Adrenal gland (tissue), 12 donors: Measurements from ENCODE around the gene CALD1. TPM values are rescaled to one million over a fixed set of nuclear protein-coding genes. Genes with fewer than 3 reads are reported as not detected.

Experiments used
- DNase-seq, 7 donors: peaks; one replicate each; pipeline ENCODE4 v3.0.0-alpha.2; 2019 to 2020
- H3K27ac ChIP-seq, 5 donors: fragments of 200-600 bp; sonication (generic) in 4 of 5; 1 replicate in 3 of 5; 2 replicates in 2 of 5; pipeline versions ENCODE4 v1.5.1 to v1.8.0; 2016 to 2020; ENCODE audit warnings: mild to moderate bottlenecking in 1 of 5
- H3K27me3 ChIP-seq: fragments of 200-600 bp; 2 replicates; pipeline ENCODE4 v1.8.0; 2021
- H3K36me3 ChIP-seq, 2 donors: fragments of 200-600 bp; replicated peaks in 1 of 2; 1 replicate in 1 of 2; 2 replicates in 1 of 2; pipeline versions ENCODE4 v1.5.1 to v1.8.0; 2018 to 2022
- H3K4me1 ChIP-seq, 2 donors: fragments of 200-600 bp; replicated peaks in 1 of 2; 1 replicate in 1 of 2; 2 replicates in 1 of 2; pipeline versions ENCODE4 v1.5.1 to v1.8.0; 2018 to 2021
- H3K4me3 ChIP-seq, 4 donors: fragments of 200-600 bp; sonication (generic) in 3 of 4; one replicate each; pipeline ENCODE4 v1.5.1; 2016 to 2018
- H3K9me3 ChIP-seq, 3 donors: fragments of 200-600 bp; sonication (generic) in 1 of 3; replicated peaks in 1 of 3; 1 replicate in 2 of 3; 2 replicates in 1 of 3; pipeline versions ENCODE4 v1.5.1 to v1.8.0; 2016 to 2021
- POLR2A ChIP-seq, 2 donors: fragments of 450-650 bp; IDR thresholded peaks; one replicate each; pipeline ENCODE4 v1.6.1; 2017; ENCODE audit warnings: antibody characterized with exemption in 2 of 2, mild to moderate bottlenecking in 2 of 2, moderate library complexity in 1 of 2
- WGBS, 4 donors: extraction: QIAGEN DNeasy Blood & Tissue Kit in 2 of 4; methylation state at CpG; one replicate each; pipeline versions ENCODE4 v1.1.5 to v1.1.7; 2013 to 2017; 5-methylcytosine and 5-hydroxymethylcytosine counted together
- intact Hi-C, 2 donors: fragments of 100-400 bp; cut with DNase I; formaldehyde crosslinking; loops; one replicate each; pipeline versions ENCODE4 v1.14.1 to v1.15.0; 2022 to 2023
- polyA plus RNA-seq, 3 donors: library from polyadenylated mRNA; stranded (reverse); fragments of 200-250 nt in 2 of 3; fragments of 350-450 nt in 1 of 3; fragmentation: Illumina TruSeq in 1 of 3; extraction: RNeasy Lipid Tissue Mini Kit (QIAGEN cat#74804) in 1 of 3; gene quantifications; one replicate each; pipeline ENCODE4 v1.2.3, GENCODE V29; 2013 to 2014
- total RNA-seq, 9 donors: library from RNA; depleted of rRNA in 4 of 9; stranded (reverse); fragments of >200 nt in 4 of 9; fragments of 120-200 nt in 1 of 9; fragmentation: NEBNext Ultra II Directional in 1 of 9; extraction: Animal tissue kit (Norgen Biotek cat#: 25700) in 1 of 9; gene quantifications; one replicate each; pipeline versions ENCODE4 v1.1.0 to v1.2.4, GENCODE V29; 2013 to 2023
- TF ChIP-seq, protein P1 (sequence below), 6 experiments: fragments of 450-650 bp in 4 of 6; fragments of 200-600 bp in 2 of 6; sonication (generic) in 1 of 6; IDR thresholded peaks; 1 replicate in 5 of 6; 2 replicates in 1 of 6; pipeline versions ENCODE4 v1.5.1 to v1.8.0; 2016 to 2021; ENCODE audit warnings: antibody characterized with exemption in 6 of 6, mild to moderate bottlenecking in 2 of 6, moderate library complexity in 1 of 6
- donor health status: healthy with polysubstance abuse.
- donor health status: Bipolar disorder and iron deficiency.
- donor health status: DM: yes; HTN: yes; CAD: no.
- donor health status: DM: no; HTN: no; CAD: no.
- donor health status: DM: no; HTN: no; CAD: no.
- donor health status: DM: yes; HTN: yes; CAD: no.

Gene CALD1
- total and polyA plus RNA-seq, 12 donors: 67.5 to 258 (median 199) TPM

DNA sequence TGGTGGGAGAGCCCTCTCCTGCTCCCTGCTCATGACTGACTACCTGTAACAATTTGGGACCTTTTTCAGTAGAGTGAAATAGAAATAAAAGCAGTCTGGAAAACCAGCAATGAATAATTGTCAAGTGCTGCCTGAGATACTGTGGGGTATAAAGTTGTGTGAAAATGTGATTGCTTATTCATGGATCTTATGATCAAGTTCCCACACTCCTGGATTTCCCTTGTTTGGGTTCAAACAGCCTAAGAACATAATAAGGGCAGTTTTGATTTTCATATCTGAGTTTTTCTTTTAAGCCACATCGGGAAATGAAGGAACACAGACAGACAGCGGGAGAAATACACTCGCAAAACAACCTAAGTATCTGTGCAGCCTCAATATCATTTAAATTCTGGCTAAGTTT is 52.9 kb downstream of the CALD1 start:
- H3K4me3 ChIP-seq: no peak overlapping the region
- no peaks in the 10 kb centered on the region for H3K27me3 ChIP-seq
- no peaks in the 10 kb centered on the region for H3K4me1 ChIP-seq
- no peaks in the 10 kb centered on the region for H3K36me3 ChIP-seq
- no peaks in the 10 kb centered on the region for H3K9me3 ChIP-seq
- TF ChIP-seq, protein P1, sequence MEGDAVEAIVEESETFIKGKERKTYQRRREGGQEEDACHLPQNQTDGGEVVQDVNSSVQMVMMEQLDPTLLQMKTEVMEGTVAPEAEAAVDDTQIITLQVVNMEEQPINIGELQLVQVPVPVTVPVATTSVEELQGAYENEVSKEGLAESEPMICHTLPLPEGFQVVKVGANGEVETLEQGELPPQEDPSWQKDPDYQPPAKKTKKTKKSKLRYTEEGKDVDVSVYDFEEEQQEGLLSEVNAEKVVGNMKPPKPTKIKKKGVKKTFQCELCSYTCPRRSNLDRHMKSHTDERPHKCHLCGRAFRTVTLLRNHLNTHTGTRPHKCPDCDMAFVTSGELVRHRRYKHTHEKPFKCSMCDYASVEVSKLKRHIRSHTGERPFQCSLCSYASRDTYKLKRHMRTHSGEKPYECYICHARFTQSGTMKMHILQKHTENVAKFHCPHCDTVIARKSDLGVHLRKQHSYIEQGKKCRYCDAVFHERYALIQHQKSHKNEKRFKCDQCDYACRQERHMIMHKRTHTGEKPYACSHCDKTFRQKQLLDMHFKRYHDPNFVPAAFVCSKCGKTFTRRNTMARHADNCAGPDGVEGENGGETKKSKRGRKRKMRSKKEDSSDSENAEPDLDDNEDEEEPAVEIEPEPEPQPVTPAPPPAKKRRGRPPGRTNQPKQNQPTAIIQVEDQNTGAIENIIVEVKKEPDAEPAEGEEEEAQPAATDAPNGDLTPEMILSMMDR (IDR thresholded peaks at IDR 0.05): no peak
- no peak for TF ChIP-seq POLR2A (IDR thresholded peaks at IDR 0.05)
- DNase-seq: no peak
- 75 to 82% (median 77%) methylated on average over 3 of the region's 3 CpGs for WGBS, 4 donors
- intact Hi-C loops: no loop called here
- no peak overlapping the region for H3K27ac ChIP-seq

DNA sequence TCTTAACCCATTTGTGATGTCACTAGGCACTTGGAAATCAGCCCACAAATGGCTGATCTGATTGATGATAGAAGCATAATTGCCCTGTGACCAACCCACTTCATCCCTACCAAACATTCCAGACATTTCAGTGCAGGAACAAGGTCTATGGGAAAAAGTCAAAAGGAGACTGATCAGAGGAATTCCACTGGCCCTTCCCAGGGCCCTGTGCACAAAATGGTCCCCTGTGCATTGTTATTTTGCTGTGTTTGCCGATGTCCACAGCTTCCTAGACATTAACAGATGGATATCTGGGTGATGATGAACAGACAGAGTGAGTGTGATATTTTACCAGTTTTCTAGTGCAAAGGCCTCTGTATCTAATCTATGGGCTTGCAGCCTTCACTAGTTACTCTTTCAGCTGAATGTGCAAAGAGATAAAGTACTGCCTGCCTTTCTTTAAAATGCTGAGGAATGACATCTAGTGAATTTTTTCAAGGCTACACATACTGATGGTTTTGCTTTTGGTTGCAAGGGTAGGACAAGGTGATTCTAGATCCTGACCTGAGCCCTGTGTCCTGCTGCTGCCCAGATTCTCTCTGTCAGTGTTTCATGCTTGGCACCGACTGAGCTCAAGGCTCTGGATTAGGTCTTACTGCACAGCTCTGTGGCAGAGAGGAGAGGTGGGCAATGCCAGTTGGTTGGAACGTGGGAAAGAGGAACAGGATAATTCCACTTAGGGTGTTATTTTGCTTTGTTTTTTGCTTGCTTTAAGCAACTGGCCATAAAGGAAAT is 55.4 kb downstream of the CALD1 start:
- H3K27me3 ChIP-seq: no peaks in the 10 kb centered on the region
- H3K36me3 ChIP-seq: no peaks in the 10 kb centered on the region
- TF ChIP-seq POLR2A (IDR thresholded peaks at IDR 0.05): no peak
- TF ChIP-seq, protein P1 (IDR thresholded peaks at IDR 0.05): no peak
- 57 to 66% (median 62%) methylated on average over 3 of the region's 3 CpGs for WGBS, 4 donors
- no peak for DNase-seq
- intact Hi-C loops: no loop called here
- no peaks in the 10 kb centered on the region for H3K9me3 ChIP-seq
- H3K27ac ChIP-seq: peak overlapping the region in 1 of 5 donors; percentile 53
- no peaks in the 10 kb centered on the region for H3K4me1 ChIP-seq
- H3K4me3 ChIP-seq: no peak overlapping the region

DNA sequence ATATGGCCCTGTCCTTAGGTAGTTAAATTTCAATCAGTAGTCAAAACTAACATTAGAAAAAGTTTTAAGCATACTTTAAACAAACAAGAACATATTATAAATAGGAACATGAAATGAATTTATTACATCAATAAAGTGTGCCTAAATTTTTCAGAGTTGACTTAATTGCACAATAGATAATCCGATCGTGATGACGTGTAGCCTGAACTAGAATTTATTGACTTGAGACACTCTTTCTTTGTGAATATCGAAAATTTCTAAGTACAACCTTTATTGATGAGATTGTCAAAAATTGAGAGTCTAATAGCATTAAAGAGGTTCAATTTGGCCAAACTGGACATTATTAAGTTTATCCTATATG is 56.0 kb downstream of the CALD1 start:
- Histone ChIP-seq H3K27me3 (no peaks in the 10 kb centered on the region), H3K27ac (peak overlapping the region in 1 of 5 donors; percentile 53), H3K9me3 (no peaks in the 10 kb centered on the region), H3K4me1 (no peaks in the 10 kb centered on the region), H3K4me3 (no peak overlapping the region), H3K36me3 (no peaks in the 10 kb centered on the region)
- 66 to 78% (median 72%) methylated on average over 4 of the region's 4 CpGs for WGBS, 4 donors
- intact Hi-C loops: no loop called here
- TF ChIP-seq POLR2A (IDR thresholded peaks at IDR 0.05): no peak
- TF ChIP-seq, protein P1 (IDR thresholded peaks at IDR 0.05): no peak
- DNase-seq: no peak

DNA sequence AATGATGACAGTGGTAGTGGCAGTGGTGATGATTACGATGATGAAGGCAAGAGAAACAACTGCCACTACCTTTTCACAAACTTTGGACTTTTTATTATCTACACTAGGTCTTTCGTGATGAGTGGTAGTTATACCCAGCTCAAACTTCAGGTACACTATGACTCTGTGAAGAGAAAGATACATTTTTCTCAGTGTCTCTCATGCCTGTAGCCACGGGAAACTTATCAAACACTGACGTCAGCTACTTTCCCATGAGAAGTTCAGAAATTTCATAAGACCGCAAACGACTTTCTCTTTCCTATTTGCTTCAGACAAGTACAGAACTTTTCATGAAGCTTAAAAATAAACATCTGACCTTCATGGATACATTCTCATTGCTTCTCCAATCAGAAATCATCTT is 57.0 kb downstream of the CALD1 start:
- no peaks in the 10 kb centered on the region for H3K27me3 ChIP-seq
- H3K36me3 ChIP-seq: no peaks in the 10 kb centered on the region
- TF ChIP-seq POLR2A (IDR thresholded peaks at IDR 0.05): no peak
- TF ChIP-seq, protein P1 (IDR thresholded peaks at IDR 0.05): no peak
- peak overlapping the region in 1 of 5 donors; percentile 47 for H3K27ac ChIP-seq
- no peaks in the 10 kb centered on the region for H3K9me3 ChIP-seq
- H3K4me1 ChIP-seq: no peaks in the 10 kb centered on the region
- DNase-seq: no peak
- intact Hi-C loops: no loop called here
- 65 to 79% (median 76%) methylated on average over 6 of the region's 6 CpGs for WGBS, 4 donors
- H3K4me3 ChIP-seq: no peak overlapping the region
